A549 (cell line): ENCODE data around the gene ANKRD13C.

ENCODE experiments used
- BHLHE40 ChIP-seq: IDR thresholded peaks from 2 replicates; pipeline ENCODE4 v1.6.1; 2012; ENCODE audit warnings: low read depth, low read length, inconsistent platforms
- CEBPB ChIP-seq, 2 experiments: fragments of >200 bp in 1 of 2; sonication (Bioruptor Twin) in 1 of 2; formaldehyde crosslinking in 1 of 2; IDR thresholded peaks; 2 replicates each; pipeline ENCODE4 v1.6.1; 2012 to 2016
- EP300 ChIP-seq, 2 experiments: fragments of >200 bp; sonication (Bioruptor Twin); formaldehyde crosslinking; IDR thresholded peaks; 2 replicates in 1 of 2; 3 replicates in 1 of 2; pipeline ENCODE4 v1.6.1; 2016 to 2017
- FOSL2 ChIP-seq, 2 experiments: fragments of 450-650 bp in 1 of 2; fragments of >200 bp in 1 of 2; sonication (Bioruptor Twin) in 1 of 2; formaldehyde crosslinking; IDR thresholded peaks; 2 replicates each; pipeline versions ENCODE4 v1.5.0 to v1.6.1; 2016 to 2020; ENCODE audit warnings: mild to moderate bottlenecking in 1 of 2, moderate library complexity in 1 of 2
- HOXA7 ChIP-seq: fragments of 250-450 bp; sonication (Bioruptor Pico); IDR thresholded peaks from 2 replicates; pipeline ENCODE4 v1.5.0; 2020; ENCODE audit warnings: mild to moderate bottlenecking, moderate library complexity
- JUNB ChIP-seq: fragments of >200 bp; sonication (Bioruptor Twin); formaldehyde crosslinking; IDR thresholded peaks from 2 replicates; pipeline ENCODE4 v1.6.1; 2016
- MAZ ChIP-seq: fragments of 150-350 bp; IDR thresholded peaks from 2 replicates; pipeline ENCODE4 v1.6.1; 2014; ENCODE audit warnings: antibody characterized with exemption, low read depth, low read length, borderline replicate concordance
- POLR2A ChIP-seq: IDR thresholded peaks from 2 replicates; pipeline ENCODE4 v1.6.1; 2012; ENCODE audit warnings: mild to moderate bottlenecking, low read length
- RAD21 ChIP-seq, 2 experiments: fragments of >200 bp in 1 of 2; sonication (Bioruptor Twin) in 1 of 2; formaldehyde crosslinking in 1 of 2; IDR thresholded peaks in 1 of 2; conservative IDR thresholded peaks in 1 of 2; 2 replicates in 1 of 2; 3 replicates in 1 of 2; pipeline ENCODE4 v1.6.1; 2012 to 2018; ENCODE audit warnings: inconsistent platforms in 1 of 2
- RFX5 ChIP-seq: fragments of 450-650 bp; IDR thresholded peaks from 2 replicates; pipeline ENCODE4 v1.7.1; 2014; ENCODE audit warnings: antibody characterized with exemption, mild to moderate bottlenecking, moderate library complexity
- ZFP36 ChIP-seq: fragments of 450-650 bp; IDR thresholded peaks from 2 replicates; pipeline ENCODE4 v1.6.1; 2014; ENCODE audit warnings: borderline replicate concordance; ENCODE audit not compliant: partially characterized antibody
- TF ChIP-seq, protein P1 (sequence below): IDR thresholded peaks from 2 replicates; pipeline ENCODE4 v1.6.1; 2012
- TF ChIP-seq, protein P2 (sequence below): fragments of >200 bp; sonication (Bioruptor Twin); formaldehyde crosslinking; IDR thresholded peaks from 3 replicates; pipeline ENCODE4 v1.5.1; 2016
- TF ChIP-seq, protein P3 (sequence below): fragments of 450-650 bp; IDR thresholded peaks from 2 replicates; pipeline ENCODE4 v1.6.1; 2014; ENCODE audit warnings: antibody characterized with exemption

DNA sequence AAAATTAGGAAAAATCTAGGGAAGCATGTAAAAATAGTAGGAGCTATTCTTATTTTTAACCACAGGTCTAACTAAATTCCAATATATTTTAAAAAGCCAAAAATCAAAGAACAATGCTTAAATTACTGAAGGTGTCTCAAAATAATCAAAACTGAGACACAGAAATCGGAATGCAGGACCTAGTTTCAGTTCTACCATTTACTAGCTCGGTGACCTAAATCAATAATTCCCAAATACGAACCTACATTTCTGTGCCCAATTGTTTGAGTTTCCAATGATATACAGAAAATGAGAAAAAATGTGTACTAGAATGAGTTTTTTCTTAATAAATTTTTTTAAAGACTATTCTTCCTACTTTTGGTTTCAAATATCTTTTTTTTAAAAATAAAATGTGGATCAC, 37.4 kb downstream of the ANKRD13C start:
- no peak for TF ChIP-seq RAD21 (conservative IDR thresholded peaks at IDR 0.05 in 1 of 2, IDR thresholded peaks at IDR 0.05 in 1 of 2)
- no peak for TF ChIP-seq BHLHE40
- no peak for TF ChIP-seq JUNB
- no peak for TF ChIP-seq MAZ
- TF ChIP-seq, protein P1, sequence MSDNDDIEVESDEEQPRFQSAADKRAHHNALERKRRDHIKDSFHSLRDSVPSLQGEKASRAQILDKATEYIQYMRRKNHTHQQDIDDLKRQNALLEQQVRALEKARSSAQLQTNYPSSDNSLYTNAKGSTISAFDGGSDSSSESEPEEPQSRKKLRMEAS, result no peak
- no peak for TF ChIP-seq EP300 (IDR thresholded peaks at IDR 0.05)
- no peak for TF ChIP-seq FOSL2 (IDR thresholded peaks at IDR 0.05)
- no peak for TF ChIP-seq FOSL2 (CRISPR knock-in tag; IDR thresholded peaks at IDR 0.05)
- TF ChIP-seq, protein P2, sequence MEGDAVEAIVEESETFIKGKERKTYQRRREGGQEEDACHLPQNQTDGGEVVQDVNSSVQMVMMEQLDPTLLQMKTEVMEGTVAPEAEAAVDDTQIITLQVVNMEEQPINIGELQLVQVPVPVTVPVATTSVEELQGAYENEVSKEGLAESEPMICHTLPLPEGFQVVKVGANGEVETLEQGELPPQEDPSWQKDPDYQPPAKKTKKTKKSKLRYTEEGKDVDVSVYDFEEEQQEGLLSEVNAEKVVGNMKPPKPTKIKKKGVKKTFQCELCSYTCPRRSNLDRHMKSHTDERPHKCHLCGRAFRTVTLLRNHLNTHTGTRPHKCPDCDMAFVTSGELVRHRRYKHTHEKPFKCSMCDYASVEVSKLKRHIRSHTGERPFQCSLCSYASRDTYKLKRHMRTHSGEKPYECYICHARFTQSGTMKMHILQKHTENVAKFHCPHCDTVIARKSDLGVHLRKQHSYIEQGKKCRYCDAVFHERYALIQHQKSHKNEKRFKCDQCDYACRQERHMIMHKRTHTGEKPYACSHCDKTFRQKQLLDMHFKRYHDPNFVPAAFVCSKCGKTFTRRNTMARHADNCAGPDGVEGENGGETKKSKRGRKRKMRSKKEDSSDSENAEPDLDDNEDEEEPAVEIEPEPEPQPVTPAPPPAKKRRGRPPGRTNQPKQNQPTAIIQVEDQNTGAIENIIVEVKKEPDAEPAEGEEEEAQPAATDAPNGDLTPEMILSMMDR, result no peak
- TF ChIP-seq POLR2A, result no peak
- no peak for TF ChIP-seq CEBPB (IDR thresholded peaks at IDR 0.05)
- no peak for TF ChIP-seq ZFP36
- no peak for TF ChIP-seq RFX5
- TF ChIP-seq, protein P3, sequence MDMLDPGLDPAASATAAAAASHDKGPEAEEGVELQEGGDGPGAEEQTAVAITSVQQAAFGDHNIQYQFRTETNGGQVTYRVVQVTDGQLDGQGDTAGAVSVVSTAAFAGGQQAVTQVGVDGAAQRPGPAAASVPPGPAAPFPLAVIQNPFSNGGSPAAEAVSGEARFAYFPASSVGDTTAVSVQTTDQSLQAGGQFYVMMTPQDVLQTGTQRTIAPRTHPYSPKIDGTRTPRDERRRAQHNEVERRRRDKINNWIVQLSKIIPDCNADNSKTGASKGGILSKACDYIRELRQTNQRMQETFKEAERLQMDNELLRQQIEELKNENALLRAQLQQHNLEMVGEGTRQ, result no peak
- TF ChIP-seq HOXA7, result no peak
